Lower leg skin (tissue), 3 donors: ENCODE data around the gene SPI1.

Experiments used
- CTCF ChIP-seq, 3 donors: fragments of 450-650 bp; IDR thresholded peaks; one replicate each; pipeline ENCODE4 v1.5.1; 2016; ENCODE audit warnings: antibody characterized with exemption in 3 of 3, mild to moderate bottlenecking in 3 of 3, moderate library complexity in 2 of 3
- POLR2A ChIP-seq, 2 donors: fragments of 450-650 bp; IDR thresholded peaks; one replicate each; pipeline ENCODE4 v1.6.1; 2016 to 2017; ENCODE audit warnings: antibody characterized with exemption in 2 of 2, mild to moderate bottlenecking in 1 of 2, moderate library complexity in 1 of 2

- TF ChIP-seq CTCF (IDR thresholded peaks at IDR 0.05) (no peak), POLR2A (IDR thresholded peaks at IDR 0.05) (no peak)
Measured at GRCh38 chr11:47305734-47306483, 72.4 kb downstream of the SPI1 start.
